Stimulated activated CD8-positive, alpha-beta memory T cell treated with anti-CD3 and anti-CD28 coated beads, Interleukin-4, amount 100 ng/mL, for 1 hour (primary cell): ENCODE data around the gene PGLYRP2.
"Not testable (repeated sequence)": the region's sequence is repeated elsewhere in the genome, so short reads cannot be mapped to it uniquely, and the experiment has no call there.

Experiments
- DNase-seq, 2 donors: peaks; one replicate each; pipeline ENCODE4 v3.0.0-alpha.2; 2020; ENCODE audit warnings: low read depth in 2 of 2, low spot score in 1 of 2

Gene PGLYRP2

DNA sequence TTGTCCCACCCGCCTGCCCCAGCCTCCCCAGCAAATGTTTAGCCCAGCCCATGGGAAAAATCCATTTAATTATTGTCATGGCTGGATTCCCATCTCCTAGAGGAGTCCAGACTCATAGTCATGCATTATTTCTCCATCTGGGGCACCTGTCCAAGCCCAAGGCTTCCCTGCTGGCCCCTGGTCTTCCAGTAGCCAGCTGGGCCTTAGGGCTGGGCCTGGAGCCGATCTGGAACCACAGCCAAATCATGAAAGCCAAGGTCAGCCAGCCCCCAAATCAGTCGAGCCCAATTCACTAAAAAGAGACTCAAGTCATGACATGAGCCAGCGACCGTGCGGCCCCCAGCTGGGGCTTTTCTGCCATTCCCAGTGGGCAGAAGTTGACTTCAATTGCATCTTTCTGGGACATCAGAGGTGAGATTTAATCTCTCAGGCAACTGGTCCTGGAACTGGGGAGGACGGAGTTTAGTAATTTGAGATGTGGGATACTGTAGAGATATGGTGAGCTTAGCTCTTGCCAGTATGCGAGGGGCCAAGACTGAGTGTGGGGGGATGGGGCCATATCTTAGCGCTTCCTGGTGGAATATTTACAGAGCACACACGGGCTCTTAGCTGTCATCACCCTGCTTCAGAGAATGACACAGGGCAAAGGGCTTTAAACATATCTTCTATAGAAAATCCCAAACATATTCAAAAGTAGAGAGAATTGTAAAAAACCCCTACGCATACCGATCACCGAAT, 9.4 kb upstream of the PGLYRP2 start:
- DNase-seq, result no peak

DNA sequence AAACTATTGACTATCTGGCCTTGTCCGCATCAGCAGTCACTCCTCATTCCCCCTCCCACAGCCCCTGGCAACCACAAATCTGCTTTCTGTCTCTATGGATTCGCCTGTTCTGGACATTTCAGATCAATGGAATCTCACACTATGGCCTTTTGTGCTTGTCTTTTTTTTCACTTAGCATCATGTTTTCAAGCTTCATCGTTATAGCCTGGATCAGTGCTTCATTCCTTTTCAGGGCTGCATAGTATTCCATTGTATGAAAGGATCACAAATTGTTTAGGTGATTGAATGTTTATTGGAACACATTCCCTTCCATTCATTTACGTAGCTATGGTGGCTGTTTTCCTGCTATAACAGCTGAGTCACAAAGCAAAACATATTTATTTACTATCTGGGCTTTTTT, 7.7 kb upstream of the PGLYRP2 start:
- no peak for DNase-seq

DNA sequence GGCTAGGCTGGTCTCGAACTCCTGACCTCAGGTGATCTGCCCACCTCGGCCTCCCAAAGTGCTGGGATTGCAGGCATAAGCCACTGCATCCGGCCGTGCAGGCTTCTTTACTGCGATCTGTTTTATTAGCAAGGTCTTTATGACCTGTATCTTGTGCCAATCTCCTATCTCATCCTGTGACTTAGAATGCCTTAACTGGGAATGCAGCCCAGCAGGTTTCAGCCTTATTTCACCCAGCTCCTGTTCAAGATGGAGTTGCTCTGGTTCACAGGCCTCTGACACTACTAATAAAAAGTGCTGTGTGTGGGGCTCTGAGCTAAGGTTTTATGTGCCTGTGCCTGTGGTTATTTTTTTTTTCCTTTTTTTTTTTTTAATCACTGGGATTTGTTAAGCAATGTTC, 6.5 kb upstream of the PGLYRP2 start:
- DNase-seq, result not testable (repeated sequence)

DNA sequence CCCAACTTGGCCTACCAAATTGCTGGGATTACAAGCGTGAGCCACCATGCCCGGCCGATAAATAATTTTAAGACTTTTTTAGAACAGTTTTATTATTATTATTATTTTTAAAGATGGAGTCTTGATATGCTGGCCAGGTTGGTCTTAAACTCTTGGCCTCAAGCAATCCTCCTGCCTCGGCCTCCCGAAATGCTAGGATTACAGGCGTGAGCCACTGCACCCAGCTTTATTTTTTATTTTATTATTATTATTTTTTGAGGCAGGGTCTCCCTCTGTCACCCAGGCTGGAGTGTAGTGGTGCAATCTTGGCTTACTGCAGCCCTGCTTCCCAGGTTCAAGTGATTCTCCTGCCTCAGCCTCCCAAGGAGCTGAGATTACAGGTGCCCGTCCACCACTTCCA, 1.7 kb upstream of the PGLYRP2 start:
- DNase-seq, result not testable (repeated sequence)

DNA sequence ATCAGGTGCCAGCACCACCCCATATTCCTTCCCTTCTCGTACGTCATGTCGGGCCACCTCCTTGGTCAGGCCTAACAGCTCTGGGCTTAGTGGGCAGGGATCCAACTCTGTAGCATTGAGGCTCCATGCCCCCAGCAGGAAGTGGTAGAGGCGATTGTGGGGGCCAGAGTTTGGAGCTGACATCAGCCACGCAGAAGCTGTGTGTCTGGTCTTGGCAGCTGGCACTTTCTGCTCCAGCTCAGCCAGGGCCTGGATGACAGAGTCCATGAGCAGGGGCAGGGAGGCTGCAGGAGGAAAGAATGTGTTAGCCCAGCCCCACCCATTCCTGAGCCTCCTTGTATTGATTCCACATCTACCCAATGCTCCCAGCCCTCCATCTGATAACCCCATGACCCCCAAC, 3.0 kb downstream of the PGLYRP2 start:
- no peak for DNase-seq

DNA sequence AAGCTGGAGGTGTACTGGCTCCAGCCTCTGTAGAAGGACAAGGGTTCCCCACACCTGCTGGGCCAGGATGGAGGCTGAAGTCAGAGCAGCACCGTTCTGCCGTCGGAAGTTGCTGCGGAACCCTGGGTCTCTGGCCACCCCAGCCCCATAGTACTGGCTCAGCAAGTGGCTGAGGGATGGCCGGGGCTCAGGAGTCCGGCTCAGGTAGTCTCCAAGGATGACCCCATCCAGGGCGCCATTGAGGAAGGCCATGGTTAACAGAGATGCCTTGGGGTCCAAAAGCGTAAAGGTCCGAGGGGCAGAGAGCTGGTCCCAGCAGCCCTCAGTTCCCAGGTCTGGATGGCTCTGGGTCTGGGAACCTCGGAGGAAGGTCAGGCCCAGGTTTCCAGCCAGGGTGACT, 3.7 kb downstream of the PGLYRP2 start:
- DNase-seq, result no peak

DNA sequence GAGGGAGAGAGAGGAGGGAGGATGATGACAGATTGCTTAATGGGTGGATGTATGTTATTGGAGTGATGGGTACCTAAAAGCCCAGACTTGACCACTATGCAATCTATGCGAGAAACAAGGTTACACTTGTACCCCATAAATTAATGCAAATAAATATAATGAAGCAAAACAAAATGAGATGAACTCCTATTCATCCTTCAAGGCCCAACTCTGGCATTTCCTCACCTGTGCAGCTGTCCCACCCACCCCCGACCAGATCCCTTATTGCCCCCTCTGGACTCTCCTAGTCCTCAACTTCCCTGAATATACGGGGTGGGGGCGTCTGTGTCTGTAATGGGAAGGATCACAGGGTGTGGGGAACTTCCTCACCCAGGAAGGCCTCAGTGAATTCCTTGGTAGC, 4.1 kb downstream of the PGLYRP2 start:
- no peak for DNase-seq

DNA sequence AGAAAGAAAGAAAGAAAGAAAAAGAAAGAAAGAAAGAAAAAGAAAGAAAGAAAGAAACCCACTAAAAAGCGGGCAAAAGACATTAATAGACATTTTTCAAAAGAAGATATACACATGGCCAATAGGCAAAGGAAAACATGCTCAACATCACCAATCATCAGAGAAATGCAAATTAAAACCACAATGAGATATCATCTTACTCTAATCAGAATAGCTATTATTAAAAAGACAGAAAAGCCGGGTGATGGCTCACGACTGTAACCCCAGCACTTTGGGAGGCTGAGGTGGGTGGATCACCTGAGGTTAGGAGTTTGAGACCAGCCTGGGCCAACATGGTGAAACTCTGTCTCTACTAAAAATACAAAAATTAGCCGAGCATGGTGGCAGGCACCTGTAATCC, 5.5 kb downstream of the PGLYRP2 start:
- DNase-seq, result not testable (repeated sequence)

DNA sequence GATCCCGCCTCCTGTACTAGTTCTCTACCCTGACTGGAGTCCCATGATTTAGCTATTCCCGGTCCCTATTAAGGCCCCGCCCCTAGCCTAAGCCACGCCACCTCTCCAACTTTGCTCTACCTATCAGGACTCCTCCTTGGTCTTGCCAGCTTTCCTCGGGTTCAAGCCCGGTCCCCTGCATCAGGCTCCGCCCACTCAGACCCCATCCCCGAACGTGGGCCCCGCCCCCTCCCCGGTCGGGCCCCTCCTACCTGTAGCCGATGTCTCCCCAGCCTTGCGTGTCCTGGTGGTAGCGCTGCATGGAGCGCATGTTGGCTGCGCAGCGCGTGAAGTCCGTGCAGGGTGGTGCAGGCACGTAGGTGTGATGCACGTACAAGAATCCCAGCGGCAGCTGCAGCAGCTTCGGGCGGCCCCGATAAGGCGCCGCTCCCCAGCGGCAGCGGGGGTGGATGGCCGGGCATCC, 7.6 kb downstream of the PGLYRP2 start:
- no peak for DNase-seq

DNA sequence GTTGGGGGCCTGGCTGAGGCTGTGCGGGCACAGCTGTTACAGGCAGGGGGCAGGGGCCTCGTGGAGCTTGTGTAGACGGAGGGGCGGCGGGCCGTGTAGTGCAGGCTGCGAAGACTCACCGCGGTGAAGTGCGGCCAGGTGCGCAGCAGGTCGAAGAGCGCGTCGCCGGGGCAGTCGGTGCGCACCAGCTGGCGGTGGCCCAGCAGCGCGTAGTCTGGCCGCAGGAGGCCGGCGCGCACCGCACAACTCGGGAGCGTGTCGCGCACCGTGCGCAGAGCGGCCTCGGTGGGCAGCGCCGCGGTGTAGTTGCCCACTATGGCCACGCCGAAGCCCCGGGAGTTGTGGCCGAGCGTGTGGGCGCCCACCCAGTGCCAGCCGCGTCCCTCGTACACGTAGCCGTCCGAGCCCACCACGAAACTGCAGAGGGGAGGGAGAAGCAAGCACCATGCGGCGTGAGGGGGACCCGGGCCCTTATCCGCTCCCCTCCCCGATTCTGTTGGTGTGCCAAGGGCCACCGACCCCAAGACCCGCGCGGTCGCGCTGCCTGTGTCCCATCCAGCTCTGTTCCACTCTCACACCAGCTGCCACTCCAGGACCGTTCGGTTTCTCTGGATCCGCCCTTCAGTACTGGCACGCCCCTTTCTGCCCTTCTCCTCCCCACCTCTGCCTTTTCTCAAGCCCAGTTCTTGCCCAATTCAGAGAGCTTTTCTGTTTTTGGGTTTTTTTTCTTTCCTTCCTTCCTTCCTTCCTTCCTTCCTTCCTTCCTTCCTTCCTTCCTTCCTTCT, 9.6 kb downstream of the PGLYRP2 start:
- no peak for DNase-seq

DNA sequence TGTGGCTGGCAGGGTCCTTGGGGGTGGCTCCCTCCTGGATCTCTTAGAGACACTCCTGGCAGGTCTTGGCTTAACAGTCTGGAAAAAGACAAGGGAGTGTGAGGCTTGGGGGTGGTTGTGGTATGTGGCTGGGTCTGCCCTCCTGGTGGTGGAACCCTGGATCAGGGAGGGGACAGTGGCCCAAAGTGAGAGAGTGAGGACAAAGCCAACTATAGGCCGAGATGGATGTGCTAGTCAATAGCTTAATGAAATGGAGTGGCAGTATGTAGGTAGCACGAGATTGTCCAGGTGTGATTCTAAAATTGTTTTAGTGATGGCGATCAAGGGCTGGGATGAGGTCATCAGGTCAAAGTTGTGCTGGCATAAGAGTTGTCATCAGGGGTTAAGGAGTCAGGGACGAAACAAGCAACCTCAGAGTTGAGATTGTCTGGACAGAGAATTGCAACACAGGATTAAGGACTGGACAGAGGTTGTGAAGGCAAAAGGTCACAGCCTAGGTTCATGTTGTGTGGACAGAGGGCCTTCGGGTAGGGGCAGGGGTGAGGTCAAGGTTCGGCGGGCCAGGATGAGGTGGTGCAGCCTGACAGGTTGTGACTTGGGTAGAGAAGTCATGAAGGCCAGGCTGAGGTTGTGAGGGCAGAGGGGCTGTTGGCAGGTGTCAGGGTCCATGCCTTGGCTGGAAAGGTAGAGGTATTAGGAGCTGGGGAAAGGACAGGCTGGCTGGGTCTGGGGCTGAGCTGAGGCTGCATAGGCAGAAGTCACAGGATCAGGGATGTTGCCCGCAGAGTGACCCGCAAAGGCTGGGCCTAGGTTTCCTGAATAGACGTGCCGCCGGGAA, 10.4 kb downstream of the PGLYRP2 start:
- DNase-seq, result no peak

DNA sequence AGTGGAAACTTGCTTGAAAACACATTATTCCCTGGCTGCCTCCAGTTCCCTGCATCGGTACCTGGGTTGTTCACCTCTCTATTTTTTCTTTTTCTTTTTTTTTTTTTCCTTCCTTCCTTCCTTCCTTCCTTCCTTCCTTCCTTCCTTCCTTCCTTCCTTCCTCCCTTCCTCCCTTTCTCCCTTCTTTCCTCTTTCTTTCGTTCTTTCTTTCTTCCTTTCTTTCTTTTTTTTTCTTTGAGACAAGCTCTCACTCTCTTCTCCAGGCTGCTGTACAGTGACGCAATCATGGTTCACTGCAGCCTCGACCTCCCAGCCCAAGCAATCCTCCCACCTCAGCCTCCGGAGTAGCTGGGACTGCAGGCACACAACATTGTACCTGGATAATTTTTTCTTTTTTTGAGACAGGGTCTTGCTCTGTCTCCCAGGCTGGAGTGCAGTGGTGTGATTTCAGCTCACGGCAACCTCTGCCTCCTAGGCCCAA, 11.5 kb downstream of the PGLYRP2 start:
- DNase-seq, result no peak

DNA sequence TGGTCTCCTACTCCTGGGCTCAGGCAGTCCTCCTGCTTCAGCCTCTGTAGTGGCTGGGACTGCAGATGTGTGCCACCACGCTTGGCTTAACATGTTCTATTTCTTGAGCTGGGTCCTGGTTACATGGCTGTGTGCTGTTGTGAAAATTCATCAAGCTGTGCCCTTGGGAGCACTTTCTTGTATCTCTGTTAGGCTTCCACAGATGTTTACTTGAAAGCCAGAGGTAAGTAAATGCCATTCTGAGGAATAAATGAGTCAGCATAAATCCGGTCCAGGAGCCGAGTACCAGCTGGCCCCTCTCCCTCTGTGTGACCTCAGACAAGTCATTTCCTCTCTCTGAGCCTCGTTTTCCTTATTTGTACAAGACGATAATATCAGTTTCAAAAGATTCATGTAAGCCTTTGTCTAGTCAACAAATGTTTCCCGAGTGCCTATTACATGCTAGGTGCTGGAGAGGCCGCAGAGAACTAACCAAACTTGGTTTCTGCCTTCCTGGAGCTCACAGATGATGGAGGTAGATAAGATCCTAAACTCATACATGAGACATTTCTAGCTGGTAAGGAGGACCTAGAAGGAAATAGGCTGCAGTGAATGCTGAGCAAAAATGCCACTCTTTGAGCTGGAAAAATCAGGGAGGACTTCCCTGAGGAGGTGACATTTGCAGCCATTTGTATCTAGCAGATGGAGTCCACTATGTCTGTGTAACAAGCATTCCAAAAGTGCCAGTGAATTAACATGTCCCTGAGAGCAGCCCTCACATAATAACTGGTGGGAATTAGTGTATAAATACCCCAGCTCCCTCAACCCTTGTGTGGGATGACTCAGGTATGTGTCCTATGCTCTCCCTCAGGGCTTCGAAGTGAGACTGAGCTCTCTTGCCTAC, 12.2 kb downstream of the PGLYRP2 start:
- DNase-seq, result peak in 1 of 2 donors; percentile 46

DNA sequence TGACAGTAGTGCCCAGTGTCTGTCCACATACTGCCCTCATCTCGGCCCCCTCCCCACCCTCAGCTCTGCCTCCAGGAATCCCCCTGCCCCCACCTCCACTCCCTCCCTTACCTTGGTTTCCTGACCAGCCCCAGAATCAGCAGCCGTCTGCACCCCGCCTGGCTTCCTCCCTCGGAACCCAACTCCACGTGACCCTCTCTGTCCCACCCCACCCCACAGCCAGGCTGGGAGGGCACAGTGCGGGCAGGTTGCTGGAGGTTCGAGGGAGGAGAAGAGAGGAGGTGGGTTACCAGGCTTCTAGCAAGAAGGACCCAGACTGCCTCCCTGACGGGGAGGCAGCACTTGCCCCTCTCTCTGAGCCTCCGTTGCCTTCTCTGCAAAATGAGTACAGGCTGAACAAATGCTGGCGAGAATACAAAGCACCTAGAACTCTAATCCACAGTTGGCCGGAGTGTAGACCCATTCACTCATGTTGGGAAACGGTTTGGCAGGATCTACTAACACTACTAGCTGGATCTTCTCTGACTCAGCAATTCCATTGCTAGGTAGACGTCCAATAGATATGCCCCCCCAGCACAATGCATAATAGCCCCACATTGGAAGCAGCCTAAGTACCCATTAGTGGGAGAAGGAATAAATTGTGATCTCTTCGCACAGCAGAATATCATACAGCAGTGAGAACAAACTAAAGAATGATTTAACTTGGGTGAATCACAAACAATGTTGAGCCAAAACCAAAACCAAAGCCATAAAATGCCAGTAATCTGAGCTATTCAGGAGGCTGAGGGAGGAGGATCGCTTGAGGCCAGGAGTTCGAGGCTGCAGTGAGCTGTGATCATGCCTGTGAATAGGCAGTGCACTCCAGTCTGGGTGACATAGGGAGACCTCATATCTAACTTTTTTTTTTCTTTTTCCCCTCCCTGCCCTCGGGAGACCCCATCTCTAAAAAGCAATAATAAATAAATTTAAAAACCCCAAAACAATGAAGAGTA, 14.6 kb downstream of the PGLYRP2 start, which contains the start of gene RASAL3:
RASAL3 (minus strand) TSS at position 151 of the 992 bp plus-strand sequence. CDS start 186 bp downstream, outside the sequence.
- DNase-seq, result peak; percentile 32 to 68

DNA sequence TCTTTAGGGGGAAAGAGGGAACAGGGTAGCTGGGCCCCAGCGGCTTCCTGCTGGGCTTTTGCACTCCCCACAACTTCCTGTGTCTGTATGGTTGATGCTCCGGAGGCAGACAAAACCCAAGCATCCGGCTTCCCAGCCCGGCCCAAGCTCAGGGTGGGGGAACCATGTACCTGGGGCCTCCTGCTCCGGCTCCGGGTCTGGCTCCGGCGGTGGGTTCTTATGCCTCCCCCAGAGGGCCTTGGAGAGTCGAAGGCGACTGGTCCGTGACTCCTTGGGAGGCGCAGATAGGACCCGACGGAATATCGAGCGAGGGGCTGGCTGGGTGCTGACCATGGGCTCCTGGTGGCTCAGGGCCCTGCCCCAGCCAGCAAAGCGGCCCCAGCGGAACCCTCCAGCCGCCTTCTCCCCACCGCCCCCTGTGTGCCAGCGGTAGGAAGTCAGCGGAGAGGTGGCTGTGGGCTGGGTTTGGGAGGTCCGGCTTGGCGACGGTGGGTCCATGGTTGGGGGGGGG, 15.4 kb downstream of the PGLYRP2 start:
- peak; percentile 60 to 68 for DNase-seq

DNA sequence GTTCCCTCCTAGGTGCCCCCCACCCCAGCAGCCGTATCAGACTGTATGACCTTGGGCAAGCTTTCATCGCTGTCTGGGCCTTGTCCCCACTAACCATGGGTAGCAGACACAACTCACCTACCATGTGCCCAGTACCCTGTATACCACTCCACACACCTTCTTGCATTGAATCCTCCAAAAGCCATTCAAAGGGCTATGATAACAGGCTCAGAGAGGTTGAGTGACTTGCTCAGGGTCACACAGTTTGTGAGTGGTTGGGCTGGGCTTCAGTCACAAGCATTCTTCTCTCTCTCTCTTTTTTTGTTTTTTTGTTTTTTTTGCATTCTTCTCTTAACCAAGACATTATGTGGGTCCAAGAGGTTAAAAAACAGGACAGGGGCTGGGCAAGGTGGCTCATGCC, 17.6 kb downstream of the PGLYRP2 start:
- DNase-seq, result no peak

DNA sequence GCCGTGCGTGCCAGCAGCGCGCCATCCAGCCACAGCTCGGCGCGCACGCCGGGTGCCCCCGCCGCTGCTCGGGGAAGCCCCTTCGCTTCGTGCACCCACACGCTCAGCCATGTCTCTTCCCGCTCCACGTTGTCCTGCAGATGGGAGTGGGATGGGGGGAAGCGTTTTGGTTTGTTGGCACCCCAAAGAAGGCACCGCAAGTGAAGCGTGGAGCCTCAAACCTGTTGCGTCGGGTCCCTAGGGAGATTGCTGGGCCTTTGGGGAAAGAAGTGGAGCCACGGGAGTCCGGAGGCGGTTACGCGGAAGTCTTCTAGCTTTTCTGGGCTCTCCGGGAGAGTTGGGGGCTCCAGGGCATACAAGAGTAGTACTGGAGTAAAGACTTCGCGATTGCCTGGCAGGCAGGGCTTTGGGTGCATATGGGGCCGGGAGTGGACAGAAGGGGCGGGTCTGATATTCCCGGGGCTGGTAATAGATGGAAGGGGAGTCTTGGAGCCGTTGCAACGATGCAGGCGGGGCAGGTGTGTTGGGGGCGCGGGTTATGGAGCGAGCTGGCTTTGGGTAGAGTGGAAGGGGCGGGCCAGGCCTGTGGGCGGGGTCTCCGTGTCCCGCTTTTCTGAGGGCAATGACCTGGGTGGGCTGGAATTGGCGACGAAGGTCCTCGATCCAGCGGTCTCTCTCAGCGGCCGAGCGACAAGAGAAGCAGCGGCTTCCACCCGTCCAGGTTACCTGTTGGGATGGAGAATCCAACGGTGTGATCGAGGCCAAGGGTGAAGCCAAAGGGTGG, 21.4 kb downstream of the PGLYRP2 start:
- no peak for DNase-seq
